ENCODE data around the gene CLASP1. TPM values are rescaled to one million over a fixed set of nuclear protein-coding genes. Genes with fewer than 3 reads are reported as not detected.
A peak's percentile ranks its signal among the peaks of the same experiment; 100 is the strongest.
"Not testable (repeated sequence)": the region's sequence is repeated elsewhere in the genome, so short reads cannot be mapped to it uniquely, and the experiment has no call there.

Gene CLASP1
- total RNA-seq, 1 donor from 2014 or later = 163 TPM

DNA sequence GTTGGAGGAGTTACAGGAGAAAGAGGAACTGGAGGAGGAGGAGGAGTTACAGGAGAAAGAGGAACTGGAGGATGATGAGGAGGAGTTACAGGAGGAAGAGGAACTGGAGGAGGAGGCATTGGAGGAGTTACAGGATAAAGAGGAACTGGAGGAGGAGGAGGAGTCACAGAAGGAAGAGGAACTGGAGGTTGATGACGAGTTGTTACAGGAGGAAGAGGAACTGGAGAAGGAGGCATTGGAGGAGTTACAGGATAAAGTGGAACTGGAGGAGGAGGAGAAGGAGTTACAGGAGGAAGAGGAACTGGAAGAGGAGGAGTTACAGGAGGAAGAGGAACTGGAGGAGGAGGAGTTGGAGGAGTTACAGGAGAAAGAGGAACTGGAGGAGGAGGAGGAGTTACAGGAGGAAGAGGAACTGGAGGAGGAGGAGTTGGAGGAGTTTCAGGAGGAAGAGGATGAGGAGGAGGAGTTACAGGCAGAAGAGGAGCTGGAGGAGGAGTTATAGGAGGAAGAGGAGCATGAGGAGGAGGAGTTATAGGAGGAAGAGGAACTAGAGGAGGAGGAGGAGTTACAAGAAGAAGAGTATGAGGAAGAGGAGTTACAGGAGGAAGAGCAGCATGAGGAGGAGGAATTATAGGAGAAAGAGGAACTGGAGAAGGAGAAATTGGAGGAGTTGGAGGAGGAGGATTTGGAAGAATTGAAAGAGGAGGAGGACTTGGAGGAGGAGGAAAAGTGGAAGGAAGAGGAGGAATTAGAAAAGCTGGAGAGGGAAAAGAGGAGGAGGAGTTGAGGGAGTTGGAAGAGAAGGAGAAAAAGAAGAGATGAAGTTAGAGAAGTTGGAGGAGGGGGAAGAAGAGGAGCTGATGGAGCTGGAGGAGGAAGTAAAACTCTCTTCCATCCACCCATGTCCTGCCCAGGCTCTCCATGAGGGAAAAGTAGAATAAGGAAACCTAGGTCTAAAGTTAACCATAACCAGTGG lies 37.2 kb downstream of the CLASP1 start:
- no peak for DNase-seq
- TF ChIP-seq, protein P1, sequence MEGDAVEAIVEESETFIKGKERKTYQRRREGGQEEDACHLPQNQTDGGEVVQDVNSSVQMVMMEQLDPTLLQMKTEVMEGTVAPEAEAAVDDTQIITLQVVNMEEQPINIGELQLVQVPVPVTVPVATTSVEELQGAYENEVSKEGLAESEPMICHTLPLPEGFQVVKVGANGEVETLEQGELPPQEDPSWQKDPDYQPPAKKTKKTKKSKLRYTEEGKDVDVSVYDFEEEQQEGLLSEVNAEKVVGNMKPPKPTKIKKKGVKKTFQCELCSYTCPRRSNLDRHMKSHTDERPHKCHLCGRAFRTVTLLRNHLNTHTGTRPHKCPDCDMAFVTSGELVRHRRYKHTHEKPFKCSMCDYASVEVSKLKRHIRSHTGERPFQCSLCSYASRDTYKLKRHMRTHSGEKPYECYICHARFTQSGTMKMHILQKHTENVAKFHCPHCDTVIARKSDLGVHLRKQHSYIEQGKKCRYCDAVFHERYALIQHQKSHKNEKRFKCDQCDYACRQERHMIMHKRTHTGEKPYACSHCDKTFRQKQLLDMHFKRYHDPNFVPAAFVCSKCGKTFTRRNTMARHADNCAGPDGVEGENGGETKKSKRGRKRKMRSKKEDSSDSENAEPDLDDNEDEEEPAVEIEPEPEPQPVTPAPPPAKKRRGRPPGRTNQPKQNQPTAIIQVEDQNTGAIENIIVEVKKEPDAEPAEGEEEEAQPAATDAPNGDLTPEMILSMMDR (IDR thresholded peaks at IDR 0.05; ENCODE audit: partially characterized antibody, unreplicated experiment) = no peak
- H3K27me3 Mint-ChIP-seq (ENCODE audit: unreplicated experiment) = peaks cover 3% of the 10 kb centered on the region
- H3K4me3 Mint-ChIP-seq (ENCODE audit: unreplicated experiment) = no peak overlapping the region
- peaks cover 17% of the 10 kb centered on the region for H3K4me1 Mint-ChIP-seq (ENCODE audit: low read depth, unreplicated experiment)
- H3K27ac Mint-ChIP-seq (ENCODE audit: unreplicated experiment) = no peak overlapping the region
- H3K9me3 Mint-ChIP-seq (ENCODE audit: unreplicated experiment) = peaks cover 7% of the 10 kb centered on the region
- no peaks in the 10 kb centered on the region for H3K36me3 Mint-ChIP-seq (ENCODE audit: unreplicated experiment)

DNA sequence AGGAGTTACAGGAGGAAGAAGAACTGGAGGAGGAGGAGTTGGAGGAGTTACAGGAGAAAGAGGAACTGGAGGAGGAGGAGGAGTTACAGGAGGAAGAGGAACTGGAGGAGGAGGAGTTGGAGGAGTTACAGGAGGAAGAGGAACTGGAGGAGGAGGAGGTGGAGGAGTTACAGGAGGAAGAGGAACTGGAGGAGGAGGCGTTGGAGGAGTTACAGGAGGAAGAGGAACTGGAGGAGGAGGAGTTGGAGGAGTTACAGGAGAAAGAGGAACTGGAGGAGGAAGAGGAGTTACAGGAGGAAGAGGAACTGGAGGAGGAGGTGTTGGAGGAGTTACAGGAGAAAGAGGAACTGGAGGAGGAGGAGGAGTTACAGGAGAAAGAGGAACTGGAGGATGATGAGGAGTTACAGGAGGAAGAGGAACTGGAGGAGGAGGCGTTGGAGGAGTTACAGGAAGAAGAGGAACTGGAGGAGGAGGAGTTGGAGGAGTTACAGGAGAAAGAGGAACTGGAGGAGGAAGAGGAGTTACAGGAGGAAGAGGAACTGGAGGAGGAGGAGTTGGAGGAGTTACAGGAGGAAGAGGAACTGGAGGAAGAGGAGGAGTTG lies 38.1 kb downstream of the CLASP1 start:
- H3K36me3 Mint-ChIP-seq (ENCODE audit: unreplicated experiment); H3K27ac Mint-ChIP-seq (ENCODE audit: unreplicated experiment); H3K27me3 Mint-ChIP-seq (ENCODE audit: unreplicated experiment); DNase-seq; H3K4me3 Mint-ChIP-seq (ENCODE audit: unreplicated experiment); H3K9me3 Mint-ChIP-seq (ENCODE audit: unreplicated experiment): not testable (repeated sequence)
- H3K4me1 Mint-ChIP-seq (ENCODE audit: low read depth, unreplicated experiment) = peaks cover 18% of the 10 kb centered on the region

DNA sequence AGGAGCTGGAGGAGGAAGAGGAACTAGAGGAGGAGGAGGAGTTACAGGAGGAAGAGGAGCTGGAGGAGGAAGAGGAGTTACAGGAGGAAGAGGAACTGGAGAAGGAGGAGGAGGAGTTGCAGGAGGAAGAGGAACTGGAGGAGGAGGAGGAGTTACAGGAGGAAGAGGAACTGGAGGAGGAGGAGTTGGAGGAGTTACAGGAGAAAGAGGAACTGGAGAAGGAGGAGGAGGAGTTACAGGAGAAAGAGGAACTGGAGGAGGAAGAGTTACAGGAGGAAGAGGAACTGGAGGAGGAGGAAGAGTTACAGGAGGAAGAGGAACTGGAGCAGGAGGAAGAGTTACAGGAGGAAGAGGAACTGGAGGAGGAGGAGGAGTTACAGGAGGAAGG lies 38.8 kb downstream of the CLASP1 start:
- H3K27me3 Mint-ChIP-seq (ENCODE audit: unreplicated experiment); H3K9me3 Mint-ChIP-seq (ENCODE audit: unreplicated experiment); DNase-seq; H3K4me3 Mint-ChIP-seq (ENCODE audit: unreplicated experiment); H3K36me3 Mint-ChIP-seq (ENCODE audit: unreplicated experiment); H3K27ac Mint-ChIP-seq (ENCODE audit: unreplicated experiment): not testable (repeated sequence)
- H3K4me1 Mint-ChIP-seq (ENCODE audit: low read depth, unreplicated experiment) = peaks cover 25% of the 10 kb centered on the region

GRCh38 chr2:121608967-121609366 lies 40.3 kb downstream of the CLASP1 start:
- no peak overlapping the region for H3K27ac Mint-ChIP-seq (ENCODE audit: unreplicated experiment)
- peaks cover 7% of the 10 kb centered on the region for H3K9me3 Mint-ChIP-seq (ENCODE audit: unreplicated experiment)
- H3K36me3 Mint-ChIP-seq (ENCODE audit: unreplicated experiment) = no peaks in the 10 kb centered on the region
- TF ChIP-seq, protein P1 (IDR thresholded peaks at IDR 0.05; ENCODE audit: partially characterized antibody, unreplicated experiment) = no peak
- no peak overlapping the region for H3K4me3 Mint-ChIP-seq (ENCODE audit: unreplicated experiment)
- DNase-seq = no peak
- H3K4me1 Mint-ChIP-seq (ENCODE audit: low read depth, unreplicated experiment) = peaks cover 31% of the 10 kb centered on the region
- H3K27me3 Mint-ChIP-seq (ENCODE audit: unreplicated experiment) = peaks cover 3% of the 10 kb centered on the region

DNA sequence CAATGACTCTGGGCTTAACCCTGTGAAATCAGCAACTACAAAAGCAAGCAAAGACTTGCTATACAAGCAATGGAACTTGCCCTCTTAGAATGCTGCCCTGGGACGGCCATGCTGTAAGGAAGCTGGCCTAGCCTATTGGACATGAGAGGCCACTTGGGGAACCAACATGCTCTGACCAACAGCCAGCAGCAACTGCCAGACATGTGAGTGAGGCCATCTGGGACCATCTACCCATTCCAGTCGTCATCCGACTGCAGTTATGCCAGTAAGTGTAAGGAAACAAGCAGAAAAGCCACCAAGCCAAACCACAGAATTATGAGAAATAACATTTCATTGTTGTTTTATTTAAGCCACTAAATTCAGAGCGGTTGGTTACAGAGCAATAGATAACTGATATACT lies 40.9 kb downstream of the CLASP1 start:
- TF ChIP-seq, protein P1 (IDR thresholded peaks at IDR 0.05; ENCODE audit: partially characterized antibody, unreplicated experiment) = no peak
- peak; percentile 55 for DNase-seq
- Mint-ChIP-seq H3K4me1 (ENCODE audit: low read depth, unreplicated experiment) (peaks cover 31% of the 10 kb centered on the region), H3K27ac (ENCODE audit: unreplicated experiment) (peak overlapping the region; percentile 56), H3K36me3 (ENCODE audit: unreplicated experiment) (no peaks in the 10 kb centered on the region), H3K4me3 (ENCODE audit: unreplicated experiment) (peak overlapping the region; percentile 46), H3K9me3 (ENCODE audit: unreplicated experiment) (peaks cover 7% of the 10 kb centered on the region), H3K27me3 (ENCODE audit: unreplicated experiment) (peaks cover 3% of the 10 kb centered on the region)

Data from glutamatergic neuron (in vitro differentiated cells).